ENCODE data around the gene TSPAN2.

DNA sequence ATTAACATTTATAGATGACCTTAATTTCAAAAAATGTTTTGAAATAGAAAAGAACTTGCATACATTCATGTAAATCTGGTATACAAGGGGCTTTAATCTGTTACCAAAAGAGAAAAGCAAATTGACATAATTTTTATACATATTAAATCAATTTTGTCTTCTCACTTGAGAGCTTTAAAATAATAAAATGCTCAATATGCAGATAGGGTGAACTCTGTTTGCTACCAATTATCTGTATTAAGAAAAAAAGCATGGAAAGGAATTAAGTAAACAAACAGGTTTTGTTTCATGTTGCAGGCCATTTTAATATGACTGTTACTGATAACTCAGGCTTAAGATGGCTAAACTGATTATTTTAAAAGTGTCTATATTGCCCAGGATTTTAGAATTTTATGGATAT is 65.7 kb downstream of the TSPAN2 start:
- TF ChIP-seq FOS (IDR thresholded peaks at IDR 0.05; ENCODE audit: borderline replicate concordance, insufficient read depth, low read length): no peak
- TF ChIP-seq, protein P1, sequence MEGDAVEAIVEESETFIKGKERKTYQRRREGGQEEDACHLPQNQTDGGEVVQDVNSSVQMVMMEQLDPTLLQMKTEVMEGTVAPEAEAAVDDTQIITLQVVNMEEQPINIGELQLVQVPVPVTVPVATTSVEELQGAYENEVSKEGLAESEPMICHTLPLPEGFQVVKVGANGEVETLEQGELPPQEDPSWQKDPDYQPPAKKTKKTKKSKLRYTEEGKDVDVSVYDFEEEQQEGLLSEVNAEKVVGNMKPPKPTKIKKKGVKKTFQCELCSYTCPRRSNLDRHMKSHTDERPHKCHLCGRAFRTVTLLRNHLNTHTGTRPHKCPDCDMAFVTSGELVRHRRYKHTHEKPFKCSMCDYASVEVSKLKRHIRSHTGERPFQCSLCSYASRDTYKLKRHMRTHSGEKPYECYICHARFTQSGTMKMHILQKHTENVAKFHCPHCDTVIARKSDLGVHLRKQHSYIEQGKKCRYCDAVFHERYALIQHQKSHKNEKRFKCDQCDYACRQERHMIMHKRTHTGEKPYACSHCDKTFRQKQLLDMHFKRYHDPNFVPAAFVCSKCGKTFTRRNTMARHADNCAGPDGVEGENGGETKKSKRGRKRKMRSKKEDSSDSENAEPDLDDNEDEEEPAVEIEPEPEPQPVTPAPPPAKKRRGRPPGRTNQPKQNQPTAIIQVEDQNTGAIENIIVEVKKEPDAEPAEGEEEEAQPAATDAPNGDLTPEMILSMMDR (IDR thresholded peaks at IDR 0.05; ENCODE audit: extremely low read depth in 1 of 2, insufficient read depth in 1 of 2, low read depth in 1 of 2, low read length in 2 of 2): no peak
- TF ChIP-seq EZH2 (IDR thresholded peaks at IDR 0.05; ENCODE audit: borderline replicate concordance, low read depth, low read length, severe bottlenecking): no peak
- TF ChIP-seq POLR2AphosphoS5 (IDR thresholded peaks at IDR 0.05; ENCODE audit: insufficient read depth, low read depth, low read length): no peak

All from endothelial cell of umbilical vein (primary cell).